MCF 10A (cell line): ENCODE results near the gene RPTOR. TPM values are rescaled to one million over a fixed set of nuclear protein-coding genes. Genes with fewer than 3 reads are reported as not detected.

Source experiments
- BruUV-seq: library from RNA; stranded (reverse); fragments of 400-500 nt; replicated peaks from 2 replicates; lab custom pipeline; 2021; lab: Mats Ljungman, UMichigan
- CTCF ChIA-PET: fragments of 300-600 bp; sonication (Branson Sonifier 250); formaldehyde crosslinking; extraction: SDS; loops from one replicate; lab custom pipeline; 2021; ENCODE audit warnings: antibody characterized with exemption, inconsistent platforms; lab: Yijun Ruan, JAX
- POLR2A ChIA-PET: fragments of 300-600, 350-650 bp; sonication (Branson Sonifier 250); formaldehyde crosslinking; extraction: SDS; loops from one replicate; lab custom pipeline; 2020; ENCODE audit warnings: antibody characterized with exemption, inconsistent platforms; lab: Yijun Ruan, JAX
- DNase-seq: peaks from one replicate; pipeline ENCODE4 v3.0.0-alpha.2; 2018; ENCODE audit not compliant: unreplicated experiment
- H3K27ac Mint-ChIP-seq: one replicate; pipeline ENCODE4 v1.8.0; 2022; ENCODE audit warnings: mild to moderate bottlenecking, low read depth, mixed read lengths; ENCODE audit not compliant: unreplicated experiment
- H3K27me3 Mint-ChIP-seq: one replicate; pipeline ENCODE4 v1.8.0; 2022; ENCODE audit warnings: mixed read lengths; ENCODE audit not compliant: insufficient read depth, unreplicated experiment
- H3K36me3 Mint-ChIP-seq: one replicate; pipeline ENCODE4 v1.8.0; 2022; ENCODE audit warnings: mild to moderate bottlenecking, moderate library complexity, mixed read lengths; ENCODE audit not compliant: insufficient read depth, unreplicated experiment
- H3K4me1 Mint-ChIP-seq: one replicate; pipeline ENCODE4 v1.8.0; 2022; ENCODE audit warnings: mixed read lengths; ENCODE audit not compliant: insufficient read depth, unreplicated experiment
- H3K4me3 Mint-ChIP-seq: one replicate; pipeline ENCODE4 v1.8.0; 2022; ENCODE audit warnings: mild to moderate bottlenecking, moderate library complexity, mixed read lengths; ENCODE audit not compliant: unreplicated experiment
- H3K9me3 Mint-ChIP-seq: one replicate; pipeline ENCODE4 v1.8.0; 2022; ENCODE audit warnings: mixed read lengths; ENCODE audit not compliant: unreplicated experiment
- intact Hi-C: fragments of 100-400 bp; cut with micrococcal nuclease; formaldehyde crosslinking; loops from 2 replicates; pipeline ENCODE4 v1.14.1; 2022
- total RNA-seq: library from RNA; stranded (reverse); gene quantifications from 2 replicates; pipeline ENCODE4 v1.2.3, GENCODE V29; 2022
- TF ChIP-seq, protein P1 (sequence below): fragments of 200-600 bp; IDR thresholded peaks from one replicate; pipeline ENCODE4 v1.8.0; 2022; ENCODE audit warnings: antibody characterized with exemption, mild to moderate bottlenecking; ENCODE audit not compliant: unreplicated experiment

RPTOR gene
- total RNA-seq, 1 experiment from 2014 or later: 41.3 TPM

DNA sequence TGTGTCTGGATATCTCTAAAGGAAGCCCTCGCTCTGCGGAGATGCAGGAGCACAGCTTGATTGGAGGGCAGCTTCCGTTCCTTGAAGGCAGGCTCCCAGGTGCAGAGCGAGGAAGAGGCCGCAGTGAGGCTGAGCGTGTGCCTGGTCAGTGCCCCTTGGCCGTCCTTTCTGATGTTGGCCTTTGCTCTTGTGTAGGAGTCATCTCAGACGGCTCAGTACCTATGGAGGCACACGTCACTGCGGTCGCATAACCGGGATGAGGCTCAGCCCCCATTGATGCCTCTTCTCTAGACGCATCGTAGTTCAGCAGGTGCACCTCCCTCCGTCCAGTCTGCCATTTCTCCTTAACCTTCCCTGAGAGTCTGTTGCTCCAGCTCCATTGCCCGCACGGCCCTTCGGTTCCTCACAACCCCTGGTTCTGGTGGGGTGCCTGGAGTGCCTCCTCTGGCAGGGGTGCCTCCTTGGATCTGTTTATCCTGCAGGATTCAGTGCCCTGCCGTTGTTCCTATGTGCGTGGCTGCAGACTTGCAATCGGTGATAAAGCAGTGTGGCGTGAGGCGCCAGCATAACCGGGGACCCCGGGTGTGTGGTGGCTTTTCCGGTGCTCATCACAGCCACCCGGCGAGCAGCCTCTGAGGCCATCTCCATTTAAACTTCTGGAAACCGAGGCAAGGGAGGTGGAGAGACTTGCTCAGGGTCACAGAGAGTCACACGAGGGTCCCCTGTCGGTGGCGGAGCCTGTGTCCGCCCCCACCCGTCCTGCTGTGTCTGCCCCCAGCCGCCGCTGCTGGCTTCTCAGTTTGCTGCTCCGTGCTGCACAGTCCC is 258.2 kb downstream of the RPTOR start:
- H3K4me1 Mint-ChIP-seq: no peaks in the 10 kb centered on the region
- no peak for DNase-seq
- TF ChIP-seq, protein P1, sequence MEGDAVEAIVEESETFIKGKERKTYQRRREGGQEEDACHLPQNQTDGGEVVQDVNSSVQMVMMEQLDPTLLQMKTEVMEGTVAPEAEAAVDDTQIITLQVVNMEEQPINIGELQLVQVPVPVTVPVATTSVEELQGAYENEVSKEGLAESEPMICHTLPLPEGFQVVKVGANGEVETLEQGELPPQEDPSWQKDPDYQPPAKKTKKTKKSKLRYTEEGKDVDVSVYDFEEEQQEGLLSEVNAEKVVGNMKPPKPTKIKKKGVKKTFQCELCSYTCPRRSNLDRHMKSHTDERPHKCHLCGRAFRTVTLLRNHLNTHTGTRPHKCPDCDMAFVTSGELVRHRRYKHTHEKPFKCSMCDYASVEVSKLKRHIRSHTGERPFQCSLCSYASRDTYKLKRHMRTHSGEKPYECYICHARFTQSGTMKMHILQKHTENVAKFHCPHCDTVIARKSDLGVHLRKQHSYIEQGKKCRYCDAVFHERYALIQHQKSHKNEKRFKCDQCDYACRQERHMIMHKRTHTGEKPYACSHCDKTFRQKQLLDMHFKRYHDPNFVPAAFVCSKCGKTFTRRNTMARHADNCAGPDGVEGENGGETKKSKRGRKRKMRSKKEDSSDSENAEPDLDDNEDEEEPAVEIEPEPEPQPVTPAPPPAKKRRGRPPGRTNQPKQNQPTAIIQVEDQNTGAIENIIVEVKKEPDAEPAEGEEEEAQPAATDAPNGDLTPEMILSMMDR: no peak
- peaks cover 15% of the 10 kb centered on the region for H3K36me3 Mint-ChIP-seq
- CTCF ChIA-PET: interaction anchor here (0.6 kb wide), 1 partner anchor 11 kb away, joined by 3 read pairs; no protein-coding TSS in a partner anchor
- no peaks in the 10 kb centered on the region for H3K27me3 Mint-ChIP-seq
- peaks cover 11% of the 10 kb centered on the region for H3K9me3 Mint-ChIP-seq
- H3K4me3 Mint-ChIP-seq: no peak overlapping the region
- H3K27ac Mint-ChIP-seq: no peak overlapping the region
- POLR2A ChIA-PET: no interaction called here
- intact Hi-C loops: no loop called here
- BruUV-seq: no TSS peak

DNA sequence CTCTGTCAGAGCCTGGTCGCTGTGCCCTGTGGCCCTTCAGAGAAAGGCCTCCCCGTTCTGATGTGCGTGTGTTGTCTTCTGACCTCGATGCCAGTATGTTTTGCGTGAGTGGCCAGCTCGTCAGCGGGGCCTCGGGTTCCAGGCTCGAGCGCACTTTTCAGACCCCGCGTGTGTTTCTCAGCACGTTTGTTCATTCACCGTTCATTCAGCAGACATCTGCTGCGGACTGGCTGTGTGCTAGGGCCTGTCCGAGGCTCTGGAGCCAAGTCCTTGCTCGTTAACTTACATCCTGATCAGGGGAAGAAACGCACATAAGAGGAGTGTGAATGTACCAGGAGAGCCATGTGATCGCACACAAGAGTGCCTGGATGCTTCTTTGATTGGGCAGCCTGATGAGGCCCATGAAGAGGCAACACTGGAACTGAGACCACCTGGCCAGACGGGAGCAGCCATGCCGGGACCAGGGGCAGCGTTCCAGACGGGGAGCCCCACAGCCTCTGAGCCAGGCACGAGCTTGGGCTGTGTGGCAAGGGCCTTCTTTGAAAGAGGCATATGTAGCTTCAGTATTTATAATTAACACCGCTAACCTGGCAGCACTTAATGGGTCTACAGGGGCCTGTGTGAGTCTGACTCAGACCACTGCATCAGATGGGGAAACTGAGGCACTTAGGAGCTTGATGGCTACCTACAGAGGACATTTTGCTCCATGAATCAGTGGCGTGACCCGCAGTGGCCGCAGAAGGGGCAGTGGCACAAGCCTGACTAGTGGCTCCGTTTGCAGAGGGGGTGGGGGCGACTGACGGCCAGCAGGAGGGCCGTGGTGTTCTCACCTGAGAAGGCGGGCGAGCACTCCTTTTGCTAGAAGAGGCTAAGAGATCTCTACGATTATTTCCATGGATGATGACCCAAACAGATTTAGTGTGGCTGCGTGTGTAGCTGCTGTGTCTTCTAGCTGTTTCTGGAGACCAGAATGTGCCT is 259.1 kb downstream of the RPTOR start:
- H3K4me1 Mint-ChIP-seq: no peaks in the 10 kb centered on the region

DNA sequence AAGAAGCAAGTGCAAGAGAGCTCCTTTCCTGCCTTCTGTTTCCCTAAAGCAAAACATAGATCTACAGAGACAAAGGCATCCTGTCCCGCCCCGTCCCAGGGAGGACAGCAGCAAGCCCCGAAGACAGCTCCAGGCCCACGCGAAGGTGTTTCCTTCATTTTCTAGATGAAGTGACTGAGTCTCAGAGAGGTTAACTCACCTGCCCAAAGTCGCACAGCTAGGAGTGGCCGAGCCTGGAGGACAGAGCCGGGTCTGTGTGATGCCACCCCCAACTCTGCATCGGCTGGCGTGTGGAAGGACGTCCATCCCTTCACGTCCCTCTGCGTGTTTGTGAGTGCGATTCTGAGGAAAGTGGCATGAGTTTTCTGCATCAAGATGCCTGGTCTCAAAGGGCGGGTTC is 259.8 kb downstream of the RPTOR start:
- no peak overlapping the region for H3K27ac Mint-ChIP-seq
- H3K36me3 Mint-ChIP-seq: peaks cover 9% of the 10 kb centered on the region
- CTCF ChIA-PET: interaction anchor here (0.5 kb wide), 1 partner anchor 964 kb away, joined by 3 read pairs; no protein-coding TSS in a partner anchor
- TF ChIP-seq, protein P1: no peak
- H3K4me3 Mint-ChIP-seq: no peak overlapping the region
- intact Hi-C loops: no loop called here
- BruUV-seq: no TSS peak
- DNase-seq: no peak
- POLR2A ChIA-PET: interaction anchor here (1.1 kb wide), 1 partner anchor 14 kb away, joined by 4 read pairs; no protein-coding TSS in a partner anchor
- H3K4me1 Mint-ChIP-seq: no peaks in the 10 kb centered on the region
- H3K27me3 Mint-ChIP-seq: no peaks in the 10 kb centered on the region
- peaks cover 19% of the 10 kb centered on the region for H3K9me3 Mint-ChIP-seq

More for the DNA sequence above, 259.1 kb downstream of the RPTOR start:
- ChIA-PET CTCF (no interaction called here), POLR2A (interaction anchor here (0.8 to 1.1 kb wide), 2 partner anchors 9 to 13 kb away, joined by 4 read pairs; no protein-coding TSS in a partner anchor)
- Mint-ChIP-seq H3K4me3 (no peak overlapping the region), H3K9me3 (peaks cover 16% of the 10 kb centered on the region), H3K27ac (no peak overlapping the region), H3K27me3 (no peaks in the 10 kb centered on the region), H3K36me3 (peaks cover 10% of the 10 kb centered on the region)
- intact Hi-C loops: no loop called here
- no peak for DNase-seq
- BruUV-seq: no TSS peak
- TF ChIP-seq, protein P1: no peak
